NCI-H1105 (cell line): ENCODE data around the gene F5.
"Not testable (repeated sequence)": the region's sequence is repeated elsewhere in the genome, so short reads cannot be mapped to it uniquely, and the experiment has no call there.

Experiments
- DNase-seq: peaks from one replicate; lab custom pipeline; 2025; lab: John Stamatoyannopoulos, UW

F5 gene

GRCh38 chr1:169508432-169509338, 77.6 kb downstream of the F5 start:
- DNase-seq, result no peak

GRCh38 chr1:169507413-169507812, 78.9 kb downstream of the F5 start:
- DNase-seq, result no peak

- DNase-seq, result not testable (repeated sequence)
Measured at GRCh38 chr1:169503601-169504000, 82.7 kb downstream of the F5 start.

- no peak for DNase-seq
Measured at GRCh38 chr1:169499807-169500206, 86.5 kb downstream of the F5 start.

GRCh38 chr1:169497317-169497716, 89.0 kb downstream of the F5 start:
- no peak for DNase-seq

- no peak for DNase-seq
Measured at GRCh38 chr1:169495916-169496315, 90.4 kb downstream of the F5 start.

- no peak for DNase-seq
Measured at GRCh38 chr1:169495046-169495775, 91.1 kb downstream of the F5 start.

GRCh38 chr1:169494343-169494742, 91.9 kb downstream of the F5 start:
- no peak for DNase-seq

- no peak for DNase-seq
Measured at GRCh38 chr1:169493251-169493650, 93.0 kb downstream of the F5 start.

GRCh38 chr1:169491845-169492281, 94.4 kb downstream of the F5 start:
- DNase-seq, result no peak

GRCh38 chr1:169488157-169488556, 98.1 kb downstream of the F5 start:
- no peak for DNase-seq

GRCh38 chr1:169487561-169487960, 98.7 kb downstream of the F5 start:
- DNase-seq, result no peak

GRCh38 chr1:169487133-169487532, 99.1 kb downstream of the F5 start:
- DNase-seq, result no peak

GRCh38 chr1:169486281-169487051, 99.8 kb downstream of the F5 start:
- no peak for DNase-seq

- peak; percentile 99 for DNase-seq
Measured at GRCh38 chr1:169485431-169486280, 100.6 kb downstream of the F5 start, which contains the start of gene SLC19A2. SLC19A2 (minus strand) TSS chr1:169485944; CDS start chr1:169485766, 178 bp downstream.

- DNase-seq, result peak; percentile 29
Measured at GRCh38 chr1:169484683-169485430, 101.4 kb downstream of the F5 start.

GRCh38 chr1:169484101-169484500, 102.2 kb downstream of the F5 start:
- DNase-seq, result peak; percentile 35

GRCh38 chr1:169483500-169483966, 102.7 kb downstream of the F5 start:
- DNase-seq, result no peak

- no peak for DNase-seq
Measured at GRCh38 chr1:169479363-169480066, 106.8 kb downstream of the F5 start.
